ENCODE data around the gene TCP11. TPM values are rescaled to one million over a fixed set of nuclear protein-coding genes. Genes with fewer than 3 reads are reported as not detected.

TCP11 gene
- total and polyA plus RNA-seq, 4 donors = 0.16 to 1.7 (median 0.56) TPM

GRCh38 chr6:35096129-35096862 lies 44.8 kb downstream of the TCP11 start:
- Histone ChIP-seq H3K27ac (ENCODE audit: low read depth in 1 of 2, low read length in 1 of 2) (peak overlapping the region in 1 of 2 donors; percentile 29), H3K4me3 (no peak overlapping the region), H3K9me3 (ENCODE audit: control insufficient read depth in 4 of 4, insufficient read depth in 3 of 4, low read length in 3 of 4) (no peaks in the 10 kb centered on the region), H3K9ac (ENCODE audit: insufficient read depth in 1 of 2, low read length in 2 of 2) (no peak overlapping the region), H3K27me3 (ENCODE audit: control insufficient read depth in 3 of 3, insufficient read depth in 3 of 3, low read length in 2 of 3) (no peaks in the 10 kb centered on the region), H3K36me3 (ENCODE audit: control insufficient read depth in 4 of 4, insufficient read depth in 4 of 4, low read length in 4 of 4) (no peaks in the 10 kb centered on the region), H3K4me1 (ENCODE audit: control insufficient read depth in 5 of 5, insufficient read depth in 5 of 5, low read length in 5 of 5) (peaks cover 0 to 19% (median 11%) of the 10 kb centered on the region in 5 donors)
- WGBS, 2 donors = 32 to 67% methylated on average over 4 of the region's 4 CpGs
- TF ChIP-seq CTCF (IDR thresholded peaks at IDR 0.05; ENCODE audit: control extremely low read depth, extremely low read depth) = no peak
- ATAC-seq (ENCODE audit: insufficient read depth, low FRiP score) (no peak), DNase-seq (peak in 2 of 3 donors; percentile 40 to 44)

DNA sequence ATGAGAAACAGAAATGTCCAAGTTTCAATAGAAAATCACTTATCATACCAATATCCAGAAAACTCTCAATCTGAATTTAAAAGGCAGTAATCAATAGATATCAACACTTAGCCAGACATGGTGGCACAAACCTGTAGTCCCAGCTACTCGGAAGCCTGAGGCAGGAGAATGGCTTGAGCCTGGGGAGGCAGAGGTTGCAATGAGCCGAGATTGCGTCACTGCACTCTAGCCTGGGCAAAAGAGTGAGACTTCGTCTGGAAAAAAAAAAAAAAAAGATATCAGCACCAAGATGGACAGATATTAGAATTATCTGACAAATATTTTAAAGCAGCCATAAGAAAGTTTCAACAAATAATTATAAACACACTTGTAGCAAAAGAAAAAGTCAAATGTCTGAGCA lies 47.0 kb downstream of the TCP11 start:
- no peak for TF ChIP-seq CTCF (IDR thresholded peaks at IDR 0.05; ENCODE audit: control extremely low read depth, extremely low read depth)
- Histone ChIP-seq H3K27me3 (ENCODE audit: control insufficient read depth in 3 of 3, insufficient read depth in 3 of 3, low read length in 2 of 3) (no peaks in the 10 kb centered on the region), H3K27ac (ENCODE audit: low read depth in 1 of 2, low read length in 1 of 2) (no peak overlapping the region), H3K9ac (ENCODE audit: insufficient read depth in 1 of 2, low read length in 2 of 2) (no peak overlapping the region), H3K4me1 (ENCODE audit: control insufficient read depth in 5 of 5, insufficient read depth in 5 of 5, low read length in 5 of 5) (peaks cover 0 to 19% (median 11%) of the 10 kb centered on the region in 5 donors), H3K9me3 (ENCODE audit: control insufficient read depth in 4 of 4, insufficient read depth in 3 of 4, low read length in 3 of 4) (no peaks in the 10 kb centered on the region), H3K36me3 (ENCODE audit: control insufficient read depth in 4 of 4, insufficient read depth in 4 of 4, low read length in 4 of 4) (peaks cover 0 to 14% (median 6%) of the 10 kb centered on the region in 4 donors), H3K4me3 (no peak overlapping the region)
- 66 to 70% methylated on average over 4 of the region's 4 CpGs for WGBS, 2 donors
- no peak for ATAC-seq (ENCODE audit: insufficient read depth, low FRiP score)
- peak in 1 of 3 donors; percentile 6 for DNase-seq

DNA sequence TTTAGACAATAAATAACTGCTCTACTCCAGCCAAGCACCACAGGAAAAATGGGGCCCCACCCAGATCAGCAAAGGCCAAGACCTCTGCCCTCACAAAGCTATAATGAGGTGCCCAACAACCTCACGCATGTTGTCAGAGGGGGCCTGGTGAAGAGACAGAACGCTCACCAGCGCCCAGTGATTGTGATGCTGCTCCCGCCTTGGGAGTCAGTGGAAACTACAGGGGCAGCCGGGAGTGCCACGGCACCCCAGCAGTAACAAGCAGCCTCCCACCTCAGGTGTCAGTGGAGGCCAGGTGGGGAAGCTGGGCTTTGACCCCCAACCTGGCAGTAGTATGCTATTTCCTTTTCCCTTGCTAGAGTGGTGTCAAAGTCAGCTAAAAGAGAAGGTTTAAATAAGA lies 47.4 kb downstream of the TCP11 start:
- ATAC-seq (ENCODE audit: insufficient read depth, low FRiP score) (no peak), DNase-seq (peak in 1 of 3 donors; percentile 3)
- WGBS, 2 donors = 85 to 98% methylated on average over 6 of the region's 6 CpGs
- peaks cover 0 to 19% (median 11%) of the 10 kb centered on the region in 5 donors for H3K4me1 ChIP-seq (ENCODE audit: control insufficient read depth in 5 of 5, insufficient read depth in 5 of 5, low read length in 5 of 5)
- no peak overlapping the region for H3K27ac ChIP-seq (ENCODE audit: low read depth in 1 of 2, low read length in 1 of 2)
- no peak for TF ChIP-seq CTCF (IDR thresholded peaks at IDR 0.05; ENCODE audit: control extremely low read depth, extremely low read depth)
- no peaks in the 10 kb centered on the region for H3K9me3 ChIP-seq (ENCODE audit: control insufficient read depth in 4 of 4, insufficient read depth in 3 of 4, low read length in 3 of 4)
- H3K9ac ChIP-seq (ENCODE audit: insufficient read depth in 1 of 2, low read length in 2 of 2) = no peak overlapping the region
- no peak overlapping the region for H3K4me3 ChIP-seq
- H3K36me3 ChIP-seq (ENCODE audit: control insufficient read depth in 4 of 4, insufficient read depth in 4 of 4, low read length in 4 of 4) = peaks cover 0 to 18% (median 10%) of the 10 kb centered on the region in 4 donors
- H3K27me3 ChIP-seq (ENCODE audit: control insufficient read depth in 3 of 3, insufficient read depth in 3 of 3, low read length in 2 of 3) = no peaks in the 10 kb centered on the region
